T-helper 2 cell treated with Interferon-gamma antibody and Interleukin-4, amounts not matched to agents 5 μg/mL and 100 μg/mL, for 36 hours (primary cell): Measurements from ENCODE around the gene VSTM2B.

Source experiments
- DNase-seq: peaks from one replicate; pipeline ENCODE4 v3.0.0; 2021; ENCODE audit warnings: low spot score
- H3K27ac Mint-ChIP-seq: one replicate; pipeline ENCODE4 v1.8.0; 2021; ENCODE audit warnings: mild to moderate bottlenecking, mixed read lengths
- H3K27me3 Mint-ChIP-seq: one replicate; pipeline ENCODE4 v1.8.0; 2021; ENCODE audit warnings: low read depth, mixed read lengths
- H3K36me3 Mint-ChIP-seq: one replicate; pipeline ENCODE4 v1.8.0; 2021; ENCODE audit warnings: low read depth, mixed read lengths
- H3K4me1 Mint-ChIP-seq: one replicate; pipeline ENCODE4 v1.8.0; 2021; ENCODE audit warnings: low read depth, mixed read lengths
- H3K4me3 Mint-ChIP-seq: one replicate; pipeline ENCODE4 v1.8.0; 2022; ENCODE audit warnings: mild to moderate bottlenecking, moderate library complexity, mixed read lengths
- H3K9me3 Mint-ChIP-seq: one replicate; pipeline ENCODE4 v1.8.0; 2021; ENCODE audit warnings: mixed read lengths

Gene VSTM2B

DNA sequence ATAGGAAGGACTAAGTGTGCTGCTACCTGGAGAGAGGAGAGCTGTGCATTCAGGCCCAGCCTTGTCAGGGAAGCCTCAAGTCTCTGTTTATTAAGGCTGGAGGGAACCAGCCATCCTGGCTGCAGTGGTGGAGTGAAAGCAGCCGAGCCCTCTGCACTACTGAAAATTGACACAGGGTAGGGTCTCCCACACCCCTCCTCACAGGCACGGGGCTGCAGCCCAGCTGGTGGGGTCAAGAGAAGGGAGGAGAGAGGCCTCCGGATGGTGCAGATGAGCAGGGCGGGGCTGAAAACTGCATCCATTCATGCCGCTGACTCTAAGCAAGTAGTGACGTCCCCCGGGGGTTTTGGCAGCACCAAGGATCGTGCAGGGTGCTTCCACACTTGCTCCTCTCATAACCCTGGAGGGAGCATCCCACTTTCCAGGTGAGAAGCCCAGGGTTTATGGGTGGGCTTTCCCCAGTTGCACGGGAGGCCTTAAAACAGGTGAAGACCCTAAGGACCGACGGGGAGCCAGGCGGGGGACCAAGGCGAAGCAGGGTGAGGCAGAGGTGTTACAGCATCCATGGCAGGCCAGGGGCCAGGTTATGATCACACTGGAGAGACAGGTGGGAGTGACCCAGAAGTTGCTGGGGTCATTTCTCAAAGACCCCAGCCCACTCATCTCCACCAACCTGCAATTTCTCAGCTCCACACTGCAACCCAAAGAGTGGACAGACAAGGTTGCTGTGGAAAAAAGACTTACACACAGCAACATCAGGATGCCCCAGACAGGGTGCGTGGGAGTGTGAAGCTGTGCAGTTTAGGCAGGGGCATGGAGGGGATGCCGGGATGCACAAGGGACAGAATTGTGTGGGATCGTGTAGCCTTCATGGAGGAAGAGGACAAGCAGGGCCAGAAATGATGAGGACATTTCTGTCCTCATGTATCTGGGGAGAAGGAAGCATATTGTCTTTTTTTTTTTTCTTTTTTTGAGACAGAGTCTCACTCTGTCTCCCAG, 36.8 kb downstream of the VSTM2B start:
- Mint-ChIP-seq H3K9me3 (peaks cover 15% of the 10 kb centered on the region), H3K4me1 (no peaks in the 10 kb centered on the region), H3K4me3 (no peak overlapping the region), H3K36me3 (no peaks in the 10 kb centered on the region), H3K27ac (no peak overlapping the region), H3K27me3 (no peaks in the 10 kb centered on the region)
- no peak for DNase-seq

DNA sequence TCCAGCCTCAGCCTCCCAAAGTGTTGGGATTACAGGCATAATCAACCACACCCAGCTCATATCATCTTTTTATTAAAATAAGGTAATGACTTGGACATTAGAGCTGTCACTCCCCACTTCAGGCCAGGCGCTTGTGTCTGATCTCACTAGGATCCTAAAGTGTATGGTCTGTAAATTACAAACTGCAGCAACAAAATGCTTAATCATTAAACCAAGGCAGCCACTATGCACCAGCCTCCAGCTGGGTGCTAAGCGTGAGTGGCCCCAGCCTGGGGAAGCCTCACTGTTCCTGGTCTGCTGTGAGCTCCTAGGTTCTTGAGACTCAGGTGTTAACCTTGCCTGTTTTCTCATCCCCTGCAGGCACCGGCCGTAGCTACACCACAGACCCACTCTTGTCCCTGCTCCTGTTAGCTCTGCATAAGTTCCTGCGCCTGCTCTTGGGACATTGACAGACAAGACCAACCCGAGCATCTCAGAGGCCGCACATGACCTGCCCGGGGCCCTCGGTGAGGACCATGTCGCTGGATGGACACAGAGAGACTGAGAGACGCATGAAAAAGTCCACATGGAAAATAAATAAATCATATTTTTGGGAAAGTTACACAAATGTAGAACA, 37.8 kb downstream of the VSTM2B start:
- H3K4me1 Mint-ChIP-seq: no peaks in the 10 kb centered on the region
- peaks cover 9% of the 10 kb centered on the region for H3K9me3 Mint-ChIP-seq
- no peaks in the 10 kb centered on the region for H3K27me3 Mint-ChIP-seq
- no peak overlapping the region for H3K27ac Mint-ChIP-seq
- no peak overlapping the region for H3K4me3 Mint-ChIP-seq
- H3K36me3 Mint-ChIP-seq: no peaks in the 10 kb centered on the region
- no peak for DNase-seq

DNA sequence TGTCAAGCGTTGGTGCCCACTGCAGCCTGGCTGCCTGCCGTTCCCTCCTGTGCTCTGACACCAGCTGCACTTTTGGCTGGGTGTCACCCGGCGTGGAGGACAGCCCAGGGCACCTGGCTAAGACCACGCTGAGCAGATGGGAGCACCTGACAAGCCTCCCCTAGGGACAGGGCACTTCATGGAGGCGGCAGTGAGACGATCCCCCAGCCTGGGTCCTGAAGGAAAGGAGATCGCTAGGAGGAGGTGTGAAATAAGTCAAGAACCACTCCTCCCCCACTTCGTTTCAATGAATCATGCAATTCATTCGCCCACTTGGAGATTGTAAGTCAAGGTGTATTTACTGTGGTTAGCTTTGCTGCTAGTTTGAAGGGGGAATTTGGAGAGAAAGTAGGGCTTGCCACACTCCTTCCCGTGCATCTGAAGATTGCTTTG, 38.8 kb downstream of the VSTM2B start:
- no peaks in the 10 kb centered on the region for H3K36me3 Mint-ChIP-seq
- DNase-seq: no peak
- H3K4me1 Mint-ChIP-seq: no peaks in the 10 kb centered on the region
- peaks cover 4% of the 10 kb centered on the region for H3K9me3 Mint-ChIP-seq
- no peak overlapping the region for H3K4me3 Mint-ChIP-seq
- no peak overlapping the region for H3K27ac Mint-ChIP-seq
- H3K27me3 Mint-ChIP-seq: no peaks in the 10 kb centered on the region

DNA sequence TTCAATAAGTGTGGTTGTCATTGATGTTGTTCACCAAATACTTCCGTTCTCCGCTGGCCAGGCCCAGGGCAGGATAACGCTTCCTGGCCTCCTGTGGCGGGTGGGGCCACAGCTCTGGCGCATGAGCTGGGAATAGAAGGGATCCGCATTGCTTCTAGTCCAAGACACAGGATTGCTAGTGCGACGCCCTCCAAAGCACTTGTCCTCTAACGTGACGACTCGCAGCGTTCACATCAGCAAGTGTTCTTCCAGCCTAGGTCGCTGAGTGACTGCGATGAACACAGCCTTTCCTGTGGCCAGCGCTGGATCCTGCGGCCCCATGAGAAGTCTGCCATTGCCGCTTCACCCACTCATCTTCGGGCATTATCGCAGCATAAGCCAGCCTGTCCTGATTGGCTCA, 39.4 kb downstream of the VSTM2B start:
- Mint-ChIP-seq H3K9me3 (no peaks in the 10 kb centered on the region), H3K36me3 (no peaks in the 10 kb centered on the region), H3K27me3 (no peaks in the 10 kb centered on the region), H3K4me1 (no peaks in the 10 kb centered on the region), H3K27ac (no peak overlapping the region), H3K4me3 (no peak overlapping the region)
- DNase-seq: no peak

DNA sequence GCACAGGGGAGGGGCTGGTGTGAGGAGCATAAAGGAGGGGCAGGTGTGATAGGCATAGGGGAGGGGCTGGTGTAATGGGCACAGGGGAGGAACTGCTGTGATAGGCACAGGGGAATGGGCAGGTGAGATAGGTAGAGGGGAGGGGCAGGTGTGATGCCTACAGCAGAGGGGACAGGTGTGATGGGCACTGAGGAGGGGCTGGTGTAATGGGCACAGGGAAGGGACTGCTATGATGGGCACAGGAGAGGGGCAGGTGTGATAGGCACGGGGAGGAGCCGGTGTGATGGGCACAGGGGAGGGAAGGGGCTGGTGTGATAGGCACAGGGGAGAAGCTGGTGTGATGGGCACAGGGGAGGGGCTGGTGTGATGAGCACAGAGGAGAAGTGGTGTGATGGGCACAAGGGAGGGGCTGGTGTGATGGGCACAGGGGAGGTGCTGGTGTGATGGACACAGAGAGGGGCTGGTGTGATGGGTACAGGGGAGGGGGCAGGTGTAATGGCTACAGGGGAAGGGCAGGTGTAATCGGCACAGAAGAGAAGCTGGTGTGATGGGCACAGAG, 40.8 kb downstream of the VSTM2B start:
- Mint-ChIP-seq H3K27me3 (no peaks in the 10 kb centered on the region), H3K4me1 (no peaks in the 10 kb centered on the region), H3K9me3 (no peaks in the 10 kb centered on the region), H3K4me3 (no peak overlapping the region), H3K36me3 (no peaks in the 10 kb centered on the region), H3K27ac (no peak overlapping the region)
- DNase-seq: no peak

DNA sequence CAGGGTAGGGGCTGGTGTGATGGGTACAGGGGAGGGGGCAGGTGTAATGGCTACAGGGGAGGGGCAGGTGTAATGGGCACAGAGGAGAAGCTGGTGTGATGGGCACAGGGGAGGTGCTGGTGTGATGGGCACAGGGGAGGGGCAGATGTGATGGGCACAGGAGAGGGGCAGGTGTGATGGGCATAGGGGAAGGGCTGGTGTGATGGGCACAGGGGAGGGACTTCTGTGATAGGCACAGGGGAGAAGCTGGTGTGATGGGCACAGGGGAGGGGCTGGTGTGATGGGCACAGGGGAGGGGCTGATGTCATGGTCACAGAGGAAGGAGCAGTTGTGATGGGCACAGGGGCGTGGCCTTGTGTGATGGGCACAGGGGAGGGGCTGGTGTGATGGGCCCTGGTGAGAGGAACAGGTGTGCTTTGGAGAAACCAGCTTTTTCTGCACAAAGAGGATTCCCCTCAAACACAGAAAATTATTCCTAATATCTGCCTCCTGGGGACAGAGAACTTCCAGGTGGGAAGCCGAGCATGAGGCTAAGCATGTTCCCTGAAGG, 41.6 kb downstream of the VSTM2B start:
- no peaks in the 10 kb centered on the region for H3K9me3 Mint-ChIP-seq
- DNase-seq: no peak
- no peak overlapping the region for H3K4me3 Mint-ChIP-seq
- peaks cover 2% of the 10 kb centered on the region for H3K27me3 Mint-ChIP-seq
- H3K27ac Mint-ChIP-seq: no peak overlapping the region
- H3K36me3 Mint-ChIP-seq: no peaks in the 10 kb centered on the region
- H3K4me1 Mint-ChIP-seq: no peaks in the 10 kb centered on the region

DNA sequence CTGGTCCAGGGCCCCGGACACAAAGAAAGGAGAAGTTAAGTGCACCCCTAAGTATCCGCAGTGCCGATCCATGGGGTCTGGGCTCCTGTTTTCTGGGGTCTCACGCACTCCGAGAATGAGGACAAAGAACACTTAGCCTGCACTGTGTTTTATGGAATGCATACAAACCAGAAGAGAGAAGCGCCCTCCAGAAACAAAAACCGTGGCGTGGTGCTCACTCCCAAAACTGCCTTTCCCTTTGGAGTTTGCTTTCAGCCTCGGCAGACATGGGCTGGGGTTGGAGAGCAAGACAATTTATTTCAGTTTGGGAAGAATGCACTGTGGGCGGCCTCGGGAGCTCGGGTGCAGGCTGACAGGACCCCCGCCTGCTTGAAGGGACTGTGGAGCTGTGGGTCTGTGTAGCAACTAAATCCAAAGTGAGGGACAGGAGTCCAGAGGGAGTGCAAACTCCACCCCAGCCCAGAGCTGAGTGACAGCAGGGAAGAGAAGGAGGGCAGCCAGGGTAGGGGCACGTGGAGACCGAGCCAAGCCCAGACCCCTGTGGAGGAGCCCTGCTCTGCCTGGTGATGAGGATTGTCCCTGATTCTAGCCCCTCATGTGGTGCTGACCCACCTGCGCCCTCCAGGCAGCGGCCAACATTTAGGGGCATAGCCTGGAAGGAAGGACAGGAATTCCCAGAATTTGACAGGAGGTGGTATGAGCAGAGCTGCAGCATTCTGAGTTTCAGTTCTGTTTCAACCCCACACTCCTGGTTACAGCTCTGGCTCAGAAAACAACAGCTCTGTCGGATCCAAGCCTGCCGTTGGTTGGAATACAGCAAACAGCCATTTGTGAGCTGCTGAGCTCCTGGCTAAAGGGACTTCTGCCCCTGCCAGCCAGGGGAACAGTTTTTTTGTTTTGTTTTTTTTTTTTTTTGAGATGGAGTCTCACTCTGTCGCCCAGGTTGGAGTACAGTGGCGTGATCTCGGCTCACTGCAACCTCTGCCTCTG, 42.5 kb downstream of the VSTM2B start:
- Mint-ChIP-seq H3K36me3 (no peaks in the 10 kb centered on the region), H3K27ac (no peak overlapping the region), H3K27me3 (peaks cover 2% of the 10 kb centered on the region), H3K4me3 (no peak overlapping the region), H3K9me3 (no peaks in the 10 kb centered on the region), H3K4me1 (no peaks in the 10 kb centered on the region)
- no peak for DNase-seq

DNA sequence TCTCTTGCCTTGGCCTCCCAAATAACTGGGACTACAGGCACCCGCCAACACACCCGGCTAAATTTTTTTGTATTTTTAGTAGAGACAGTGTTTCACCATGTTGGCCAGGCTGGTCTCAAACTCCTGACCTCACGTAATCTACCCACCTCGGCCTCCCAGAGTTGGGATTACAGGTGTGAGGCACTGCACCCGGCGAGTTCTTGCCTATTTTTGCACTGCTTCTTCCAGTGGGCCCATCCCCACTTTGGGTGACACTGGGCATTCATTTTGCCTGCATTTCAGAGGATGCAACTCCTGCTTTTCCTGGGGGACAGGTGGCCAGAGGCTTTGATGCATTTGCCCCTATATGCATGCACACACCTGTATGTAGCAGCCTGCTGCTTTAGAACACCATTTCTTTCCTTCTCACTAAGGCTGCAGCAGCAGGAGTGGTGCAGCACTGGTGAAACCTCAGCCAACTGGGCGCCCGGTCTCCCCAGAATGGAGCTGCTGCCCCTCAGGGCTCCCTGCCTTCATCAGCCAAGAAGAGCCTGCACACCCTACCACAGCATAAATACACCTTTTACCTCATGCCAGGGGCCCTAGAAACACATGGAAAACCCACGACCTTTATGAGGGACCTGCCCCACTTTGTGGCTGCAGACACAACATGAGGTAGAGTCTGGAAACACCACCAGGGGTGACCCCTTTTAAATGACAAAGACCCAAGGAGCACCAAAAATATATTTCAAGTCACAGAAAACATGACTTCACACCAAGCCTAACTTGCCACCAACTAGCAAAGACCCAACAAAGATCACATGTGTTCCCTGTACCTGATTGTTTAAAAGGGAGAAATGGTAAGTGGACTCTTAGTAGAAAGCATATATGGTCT, 43.5 kb downstream of the VSTM2B start:
- Mint-ChIP-seq H3K4me1 (no peaks in the 10 kb centered on the region), H3K9me3 (no peaks in the 10 kb centered on the region), H3K4me3 (no peak overlapping the region), H3K27ac (no peak overlapping the region), H3K27me3 (peaks cover 7% of the 10 kb centered on the region), H3K36me3 (no peaks in the 10 kb centered on the region)
- no peak for DNase-seq

DNA sequence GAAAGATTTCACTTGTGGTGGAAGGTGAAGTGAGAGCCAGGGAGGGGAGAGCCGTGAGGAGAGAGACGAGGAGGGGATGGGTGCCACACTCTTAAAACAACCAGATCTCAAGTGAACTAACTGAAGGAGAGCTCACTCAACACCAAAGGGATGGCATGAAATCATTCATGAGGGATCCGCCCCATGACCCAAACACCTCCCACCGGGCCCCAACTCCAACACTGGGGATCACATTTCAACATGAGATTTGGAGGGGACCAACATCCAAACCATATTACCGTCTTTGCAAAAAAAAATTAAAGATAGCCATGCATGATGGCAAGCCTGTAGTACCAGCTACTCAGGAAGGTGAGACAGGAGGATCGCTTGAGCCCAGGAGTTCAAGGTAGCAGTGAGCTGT, 45.4 kb downstream of the VSTM2B start:
- Mint-ChIP-seq H3K27me3 (peaks cover 22% of the 10 kb centered on the region), H3K4me3 (no peak overlapping the region), H3K4me1 (no peaks in the 10 kb centered on the region), H3K36me3 (no peaks in the 10 kb centered on the region), H3K27ac (no peak overlapping the region), H3K9me3 (no peaks in the 10 kb centered on the region)
- DNase-seq: no peak

DNA sequence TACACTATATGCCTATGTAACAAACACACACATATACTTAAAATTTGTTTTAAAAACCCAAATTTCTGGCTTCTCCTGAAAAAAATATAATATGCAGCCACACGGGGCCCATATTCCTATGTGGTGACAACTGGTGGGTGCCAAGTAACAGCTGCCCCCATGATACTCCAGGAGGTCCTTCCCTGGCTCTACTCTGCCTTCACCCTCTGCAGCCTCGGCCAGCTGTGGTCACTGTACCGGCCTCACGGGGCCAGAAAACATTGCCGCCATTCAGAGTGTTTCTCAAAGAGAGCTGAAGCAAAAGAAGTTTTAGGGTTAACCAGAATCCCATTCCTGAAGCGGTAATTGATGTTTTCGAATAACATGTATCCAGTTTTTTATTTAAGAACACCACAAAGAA, 47.7 kb downstream of the VSTM2B start:
- Mint-ChIP-seq H3K36me3 (no peaks in the 10 kb centered on the region), H3K27me3 (peaks cover 28% of the 10 kb centered on the region), H3K27ac (no peak overlapping the region), H3K9me3 (no peaks in the 10 kb centered on the region), H3K4me1 (peaks cover 1% of the 10 kb centered on the region), H3K4me3 (no peak overlapping the region)
- DNase-seq: no peak

DNA sequence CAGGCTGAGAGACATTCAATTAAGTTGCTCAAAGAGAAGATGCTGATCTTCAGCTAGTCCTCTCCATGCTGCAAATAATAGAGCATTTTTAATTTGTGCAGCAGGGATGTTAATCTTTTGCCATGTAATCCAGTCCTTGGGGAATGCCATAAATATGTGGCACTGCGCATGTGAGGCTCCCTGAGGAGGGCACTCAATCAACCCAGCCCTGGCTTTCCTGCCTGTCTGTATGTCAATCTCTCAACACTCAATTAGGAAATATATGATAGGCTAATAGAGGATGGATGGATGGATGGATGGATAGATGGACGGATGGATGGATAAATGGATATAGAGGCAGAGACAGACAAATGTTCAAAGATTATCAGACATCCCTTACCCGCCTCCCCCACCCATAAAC, 48.7 kb downstream of the VSTM2B start:
- H3K4me1 Mint-ChIP-seq: peaks cover 1% of the 10 kb centered on the region
- H3K4me3 Mint-ChIP-seq: no peak overlapping the region
- H3K27me3 Mint-ChIP-seq: peaks cover 31% of the 10 kb centered on the region
- H3K36me3 Mint-ChIP-seq: no peaks in the 10 kb centered on the region
- no peaks in the 10 kb centered on the region for H3K9me3 Mint-ChIP-seq
- no peak for DNase-seq
- H3K27ac Mint-ChIP-seq: no peak overlapping the region

DNA sequence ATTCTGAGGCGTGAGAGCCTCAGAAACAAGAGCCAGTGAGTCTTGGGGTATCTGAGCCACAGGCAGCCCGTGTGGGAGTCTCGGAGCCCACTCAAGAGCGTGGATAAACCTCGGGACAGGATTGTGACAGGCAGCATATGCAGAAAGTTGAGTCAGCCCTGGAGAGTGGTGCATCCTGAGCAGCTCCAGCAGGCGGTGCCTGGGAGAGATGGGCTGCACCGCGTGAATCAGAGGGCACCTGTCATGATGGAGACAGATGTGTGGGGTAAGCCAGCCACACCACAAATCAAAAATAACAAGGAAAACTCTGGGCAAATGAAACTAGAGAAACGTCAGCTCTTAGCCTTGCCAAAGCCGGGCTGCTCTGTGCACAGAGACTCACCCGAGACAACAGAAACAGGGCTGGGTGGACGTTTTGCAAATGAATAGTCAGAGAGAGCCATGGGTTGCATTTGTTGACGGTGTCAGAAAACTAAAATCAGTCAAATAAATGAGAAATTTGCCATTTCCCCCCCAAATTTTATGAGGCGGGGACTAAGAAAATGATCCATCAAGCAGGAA, 50.3 kb downstream of the VSTM2B start:
- no peaks in the 10 kb centered on the region for H3K36me3 Mint-ChIP-seq

More for the DNA sequence above, 50.3 kb downstream of the VSTM2B start:
- no peak for DNase-seq
- Mint-ChIP-seq H3K4me3 (no peak overlapping the region), H3K4me1 (peaks cover 1% of the 10 kb centered on the region), H3K9me3 (peaks cover 4% of the 10 kb centered on the region), H3K27me3 (peaks cover 34% of the 10 kb centered on the region), H3K27ac (no peak overlapping the region)
